Nephron (organoid): Measurements from ENCODE around the gene MLYCD.
A peak's percentile ranks its signal among the peaks of the same experiment; 100 is the strongest.

Experiments used
- H3K27ac Mint-ChIP-seq, 3 experiments: 2 replicates each; pipeline ENCODE4 v1.8.0; 2020; ENCODE audit warnings: mixed read lengths in 3 of 3, mild to moderate bottlenecking in 2 of 3, moderate library complexity in 1 of 3
- H3K27me3 Mint-ChIP-seq: 2 replicates; pipeline ENCODE4 v1.8.0; 2021; ENCODE audit warnings: low read depth, mild to moderate bottlenecking, moderate library complexity, mixed read lengths
- H3K36me3 Mint-ChIP-seq: 2 replicates; pipeline ENCODE4 v1.8.0; 2020; ENCODE audit warnings: low read depth, mixed read lengths
- H3K4me1 Mint-ChIP-seq: 2 replicates; pipeline ENCODE4 v1.8.0; 2020; ENCODE audit warnings: mixed read lengths
- H3K4me3 Mint-ChIP-seq, 3 experiments: 2 replicates each; pipeline ENCODE4 v1.8.0; 2020; ENCODE audit warnings: mild to moderate bottlenecking in 3 of 3, mixed read lengths in 3 of 3, moderate library complexity in 2 of 3
- H3K9me3 Mint-ChIP-seq: 2 replicates; pipeline ENCODE4 v1.8.0; 2020; ENCODE audit warnings: mixed read lengths
- TF ChIP-seq, protein P1 (sequence below), 3 experiments: fragments of 200-600 bp; sonication (generic); IDR thresholded peaks; one replicate each; pipeline ENCODE4 v1.5.0; 2021; ENCODE audit warnings: antibody characterized with exemption in 3 of 3; ENCODE audit not compliant: unreplicated experiment in 3 of 3

MLYCD gene

GRCh38 chr16:83888672-83889044 is 10.3 kb upstream of the MLYCD start:
- H3K4me3 Mint-ChIP-seq, result no peak overlapping the region
- H3K27me3 Mint-ChIP-seq, result peaks cover 4% of the 10 kb centered on the region
- H3K27ac Mint-ChIP-seq, result peak overlapping the region; percentile 16 to 45 (median 33)
- H3K36me3 Mint-ChIP-seq, result no peaks in the 10 kb centered on the region
- TF ChIP-seq, protein P1, sequence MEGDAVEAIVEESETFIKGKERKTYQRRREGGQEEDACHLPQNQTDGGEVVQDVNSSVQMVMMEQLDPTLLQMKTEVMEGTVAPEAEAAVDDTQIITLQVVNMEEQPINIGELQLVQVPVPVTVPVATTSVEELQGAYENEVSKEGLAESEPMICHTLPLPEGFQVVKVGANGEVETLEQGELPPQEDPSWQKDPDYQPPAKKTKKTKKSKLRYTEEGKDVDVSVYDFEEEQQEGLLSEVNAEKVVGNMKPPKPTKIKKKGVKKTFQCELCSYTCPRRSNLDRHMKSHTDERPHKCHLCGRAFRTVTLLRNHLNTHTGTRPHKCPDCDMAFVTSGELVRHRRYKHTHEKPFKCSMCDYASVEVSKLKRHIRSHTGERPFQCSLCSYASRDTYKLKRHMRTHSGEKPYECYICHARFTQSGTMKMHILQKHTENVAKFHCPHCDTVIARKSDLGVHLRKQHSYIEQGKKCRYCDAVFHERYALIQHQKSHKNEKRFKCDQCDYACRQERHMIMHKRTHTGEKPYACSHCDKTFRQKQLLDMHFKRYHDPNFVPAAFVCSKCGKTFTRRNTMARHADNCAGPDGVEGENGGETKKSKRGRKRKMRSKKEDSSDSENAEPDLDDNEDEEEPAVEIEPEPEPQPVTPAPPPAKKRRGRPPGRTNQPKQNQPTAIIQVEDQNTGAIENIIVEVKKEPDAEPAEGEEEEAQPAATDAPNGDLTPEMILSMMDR (IDR thresholded peaks at IDR 0.05; ENCODE audit: unreplicated experiment in 3 of 3), result no peak
- H3K4me1 Mint-ChIP-seq, result peaks cover 32% of the 10 kb centered on the region
- peaks cover 17% of the 10 kb centered on the region for H3K9me3 Mint-ChIP-seq

- Mint-ChIP-seq H3K4me3 (no peak overlapping the region), H3K27me3 (peaks cover 4% of the 10 kb centered on the region), H3K9me3 (peaks cover 17% of the 10 kb centered on the region), H3K27ac (no peak overlapping the region), H3K4me1 (peaks cover 32% of the 10 kb centered on the region), H3K36me3 (no peaks in the 10 kb centered on the region)
- TF ChIP-seq, protein P1 (IDR thresholded peaks at IDR 0.05; ENCODE audit: unreplicated experiment in 3 of 3), result no peak
Observed at GRCh38 chr16:83890359-83890758, 8.6 kb upstream of the MLYCD start.

DNA sequence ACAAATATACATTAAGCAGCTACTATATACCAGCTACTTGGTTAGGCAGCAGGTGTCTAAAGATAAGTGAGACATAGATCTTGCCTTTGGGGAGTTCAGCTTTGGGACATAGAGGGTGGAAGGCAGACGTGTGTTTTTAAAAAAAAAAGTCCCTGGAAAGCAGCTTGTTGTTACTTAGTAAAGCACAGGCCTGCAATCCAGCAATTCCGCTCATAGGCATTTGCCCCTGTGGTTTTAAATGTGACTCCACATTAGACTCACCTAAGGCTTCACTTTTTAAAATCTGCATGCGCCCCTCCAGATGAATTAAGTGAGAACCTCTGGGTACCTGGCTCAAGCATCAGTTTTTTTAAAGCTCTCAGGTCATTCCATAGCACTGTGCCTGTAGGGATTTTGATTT is 7.2 kb upstream of the MLYCD start:
- Mint-ChIP-seq H3K27ac (no peak overlapping the region), H3K9me3 (peaks cover 17% of the 10 kb centered on the region), H3K36me3 (no peaks in the 10 kb centered on the region), H3K4me1 (peaks cover 22% of the 10 kb centered on the region), H3K4me3 (no peak overlapping the region), H3K27me3 (peaks cover 4% of the 10 kb centered on the region)
- TF ChIP-seq, protein P1 (IDR thresholded peaks at IDR 0.05; ENCODE audit: unreplicated experiment in 3 of 3), result no peak

DNA sequence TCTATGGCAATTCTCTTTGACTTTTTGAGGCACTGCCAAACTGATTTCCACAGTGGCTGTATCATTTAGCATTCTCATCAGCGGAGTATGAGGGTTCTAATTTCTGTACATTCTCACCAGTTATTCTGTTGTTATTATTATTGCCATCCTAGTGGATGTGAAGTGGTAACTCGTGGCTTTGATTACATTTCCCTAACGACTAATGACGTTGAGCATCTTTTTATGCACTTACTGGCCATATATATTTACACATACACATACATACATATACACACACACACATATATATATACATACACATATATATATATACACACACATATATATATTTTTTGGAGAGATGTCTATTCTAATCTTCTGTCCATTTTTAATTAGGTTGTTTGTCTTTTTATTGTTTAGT is 3.7 kb upstream of the MLYCD start:
- Mint-ChIP-seq H3K27ac (no peak overlapping the region), H3K4me1 (peaks cover 11% of the 10 kb centered on the region), H3K36me3 (no peaks in the 10 kb centered on the region), H3K9me3 (peaks cover 15% of the 10 kb centered on the region), H3K4me3 (no peak overlapping the region), H3K27me3 (no peaks in the 10 kb centered on the region)
- TF ChIP-seq, protein P1 (IDR thresholded peaks at IDR 0.05; ENCODE audit: unreplicated experiment in 3 of 3), result no peak

DNA sequence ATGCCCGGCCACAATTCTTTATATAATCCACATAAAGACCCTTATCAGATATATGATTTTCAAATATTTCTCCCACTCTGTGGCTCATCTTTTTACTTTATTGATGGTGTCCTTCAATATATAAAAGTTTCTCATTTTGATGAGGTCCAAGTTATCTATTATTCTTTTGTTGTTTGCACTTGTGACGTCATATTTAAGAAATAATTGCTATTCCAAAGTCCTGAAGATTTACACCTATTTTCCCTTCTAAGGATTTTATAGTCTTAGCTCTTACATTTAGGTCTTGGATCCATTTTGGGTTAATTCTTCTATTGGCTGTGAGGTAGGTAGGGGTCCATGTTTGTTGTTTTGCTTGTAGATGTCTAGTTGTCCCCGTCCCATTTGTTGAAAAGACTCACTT is 3.0 kb upstream of the MLYCD start:
- Mint-ChIP-seq H3K27ac (no peak overlapping the region), H3K9me3 (peaks cover 10% of the 10 kb centered on the region)

More for the DNA sequence above, 3.0 kb upstream of the MLYCD start:
- Mint-ChIP-seq H3K4me3 (peak overlapping the region in 1 of 3 experiments; percentile 4), H3K4me1 (peaks cover 16% of the 10 kb centered on the region), H3K27me3 (no peaks in the 10 kb centered on the region), H3K36me3 (no peaks in the 10 kb centered on the region)
- TF ChIP-seq, protein P1 (IDR thresholded peaks at IDR 0.05; ENCODE audit: unreplicated experiment in 3 of 3), result no peak
